ENCODE data around the gene SCUBE1. TPM values are rescaled to one million over a fixed set of nuclear protein-coding genes. Genes with fewer than 3 reads are reported as not detected.

The SCUBE1 gene
- polyA plus RNA-seq, 1 of the 3 experiments (the other 2 are of a cell fraction): 0.56 TPM

DNA sequence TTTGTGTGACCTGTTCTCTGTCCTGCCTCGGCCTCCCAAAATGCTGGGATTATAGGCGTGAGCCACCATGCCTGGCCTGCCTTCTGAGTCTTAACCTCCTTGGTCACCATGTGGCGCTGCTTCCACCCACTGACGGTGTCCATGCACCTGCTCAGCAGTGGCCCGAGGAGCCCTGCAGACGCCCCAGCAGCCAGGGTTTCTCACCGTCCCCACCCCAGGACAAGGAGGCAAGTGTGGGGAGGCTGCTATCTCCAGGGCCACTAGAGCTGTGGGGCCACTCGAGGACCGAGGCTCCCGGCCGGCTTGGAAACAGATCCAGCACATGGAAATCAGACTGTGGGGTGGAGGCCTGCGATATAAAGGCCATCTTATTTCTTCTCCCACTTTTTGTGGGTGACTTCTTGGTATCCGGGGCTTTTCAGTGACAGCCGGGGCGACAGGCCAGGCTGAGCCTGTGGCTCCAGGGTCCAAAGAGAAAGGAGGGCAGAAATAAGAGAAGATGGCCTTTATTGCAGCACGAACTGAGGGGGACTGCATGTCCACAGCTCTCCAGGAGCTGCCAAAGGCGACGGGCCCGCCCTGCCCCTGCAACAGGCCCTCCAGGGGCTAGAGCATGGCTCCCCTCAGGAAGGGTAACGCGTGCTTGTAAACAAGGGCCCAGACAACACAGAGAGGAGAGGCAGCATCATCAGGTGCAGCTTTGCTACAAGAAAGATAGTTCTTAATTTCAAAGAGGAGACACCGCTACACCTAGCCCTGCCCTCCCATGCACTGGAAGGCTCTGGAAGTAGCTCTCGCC is 176.8 kb downstream of the SCUBE1 start:
- Histone ChIP-seq H2AFZ (ENCODE audit: low read depth) (no peak overlapping the region), H4K20me1 (ENCODE audit: insufficient read depth) (no peaks in the 10 kb centered on the region), H3K79me2 (ENCODE audit: insufficient read depth) (no peaks in the 10 kb centered on the region), H3K9me3 (no peaks in the 10 kb centered on the region), H3K36me3 (replicated peaks in 1 of 2; ENCODE audit: control insufficient read depth in 1 of 2, insufficient read depth in 2 of 2, low read length in 1 of 2) (no peaks in the 10 kb centered on the region), H3K9ac (no peak overlapping the region), H3F3A (replicated peaks; ENCODE audit: insufficient read depth) (no peaks in the 10 kb centered on the region), H3K4me1 (ENCODE audit: control insufficient read depth in 1 of 2, insufficient read depth in 2 of 2, low read depth in 1 of 2, low read length in 1 of 2) (no peaks in the 10 kb centered on the region; a peak in 1 of 4 replicates), H3K4me2 (no peak overlapping the region), H3K9me2 (no peaks in the 10 kb centered on the region), H3K27me3 (ENCODE audit: insufficient read depth) (no peaks in the 10 kb centered on the region), H3K27ac (ENCODE audit: low read depth in 2 of 2, low read length in 1 of 2) (no peak overlapping the region), H3K4me3 (ENCODE audit: low read depth in 2 of 2, low read length in 1 of 2) (no peak overlapping the region)
- TF ChIP-seq, protein P1, sequence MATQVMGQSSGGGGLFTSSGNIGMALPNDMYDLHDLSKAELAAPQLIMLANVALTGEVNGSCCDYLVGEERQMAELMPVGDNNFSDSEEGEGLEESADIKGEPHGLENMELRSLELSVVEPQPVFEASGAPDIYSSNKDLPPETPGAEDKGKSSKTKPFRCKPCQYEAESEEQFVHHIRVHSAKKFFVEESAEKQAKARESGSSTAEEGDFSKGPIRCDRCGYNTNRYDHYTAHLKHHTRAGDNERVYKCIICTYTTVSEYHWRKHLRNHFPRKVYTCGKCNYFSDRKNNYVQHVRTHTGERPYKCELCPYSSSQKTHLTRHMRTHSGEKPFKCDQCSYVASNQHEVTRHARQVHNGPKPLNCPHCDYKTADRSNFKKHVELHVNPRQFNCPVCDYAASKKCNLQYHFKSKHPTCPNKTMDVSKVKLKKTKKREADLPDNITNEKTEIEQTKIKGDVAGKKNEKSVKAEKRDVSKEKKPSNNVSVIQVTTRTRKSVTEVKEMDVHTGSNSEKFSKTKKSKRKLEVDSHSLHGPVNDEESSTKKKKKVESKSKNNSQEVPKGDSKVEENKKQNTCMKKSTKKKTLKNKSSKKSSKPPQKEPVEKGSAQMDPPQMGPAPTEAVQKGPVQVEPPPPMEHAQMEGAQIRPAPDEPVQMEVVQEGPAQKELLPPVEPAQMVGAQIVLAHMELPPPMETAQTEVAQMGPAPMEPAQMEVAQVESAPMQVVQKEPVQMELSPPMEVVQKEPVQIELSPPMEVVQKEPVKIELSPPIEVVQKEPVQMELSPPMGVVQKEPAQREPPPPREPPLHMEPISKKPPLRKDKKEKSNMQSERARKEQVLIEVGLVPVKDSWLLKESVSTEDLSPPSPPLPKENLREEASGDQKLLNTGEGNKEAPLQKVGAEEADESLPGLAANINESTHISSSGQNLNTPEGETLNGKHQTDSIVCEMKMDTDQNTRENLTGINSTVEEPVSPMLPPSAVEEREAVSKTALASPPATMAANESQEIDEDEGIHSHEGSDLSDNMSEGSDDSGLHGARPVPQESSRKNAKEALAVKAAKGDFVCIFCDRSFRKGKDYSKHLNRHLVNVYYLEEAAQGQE (IDR thresholded peaks at IDR 0.05; ENCODE audit: low read depth, low read length): no peak
- TF ChIP-seq TAF1 (IDR thresholded peaks at IDR 0.05; ENCODE audit: borderline replicate concordance, low read depth, low read length): no peak
- TF ChIP-seq, protein P2, sequence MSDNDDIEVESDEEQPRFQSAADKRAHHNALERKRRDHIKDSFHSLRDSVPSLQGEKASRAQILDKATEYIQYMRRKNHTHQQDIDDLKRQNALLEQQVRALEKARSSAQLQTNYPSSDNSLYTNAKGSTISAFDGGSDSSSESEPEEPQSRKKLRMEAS (IDR thresholded peaks at IDR 0.05; ENCODE audit: low read depth): no peak
- TF ChIP-seq SIN3A (IDR thresholded peaks at IDR 0.05; ENCODE audit: borderline replicate concordance, low read depth, low read length): no peak
- TF ChIP-seq JUND (IDR thresholded peaks at IDR 0.05): no peak
- TF ChIP-seq NRF1 (IDR thresholded peaks at IDR 0.05; ENCODE audit: low read depth, low read length): no peak
- no peak for TF ChIP-seq YY1 (IDR thresholded peaks at IDR 0.05; ENCODE audit: low read depth)
- no peak for TF ChIP-seq RFX5 (IDR thresholded peaks at IDR 0.05; ENCODE audit: low read length)
- no peak for TF ChIP-seq TCF12 (IDR thresholded peaks at IDR 0.05)
- no peak for TF ChIP-seq MXI1 (IDR thresholded peaks at IDR 0.05; ENCODE audit: low read depth, low read length)
- TF ChIP-seq GATA2 (CRISPR knock-in tag; IDR thresholded peaks at IDR 0.05): no peak
- TF ChIP-seq EZH2phosphoT487 (IDR thresholded peaks at IDR 0.05; ENCODE audit: borderline replicate concordance, low read depth): no peak
- WGBS (ENCODE audit: low lambda C conversion rate): 78% methylated on average over 11 of the region's 23 CpGs
- ChIA-PET CTCF (no interaction called here), POLR2A (interaction anchor here (1.7 kb wide), 1 partner anchor 14 kb away, joined by 3 read pairs; no protein-coding TSS in a partner anchor)
- no peak for DNase-seq

DNA sequence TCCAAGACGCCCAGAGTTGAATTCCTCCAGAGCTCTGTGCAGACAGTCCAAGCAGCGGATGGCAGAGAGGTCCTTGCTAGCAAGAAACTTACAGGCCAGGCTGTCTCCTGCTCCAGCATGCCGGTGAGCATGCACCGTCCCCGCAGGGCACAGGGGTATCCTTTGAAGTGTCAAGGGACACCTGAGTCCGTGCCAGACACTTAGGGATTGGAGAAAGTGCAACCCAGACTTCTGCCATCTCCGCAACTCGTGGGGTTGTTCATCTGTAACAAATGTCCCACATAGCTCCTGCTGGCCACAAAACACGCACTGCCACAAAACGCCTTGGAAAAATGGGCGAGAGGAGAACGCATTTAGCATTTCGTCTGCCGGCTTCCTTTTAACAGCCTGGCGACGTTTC is 178.5 kb downstream of the SCUBE1 start:
- Histone ChIP-seq H3K27ac (ENCODE audit: low read depth in 2 of 2, low read length in 1 of 2) (no peak overlapping the region), H3K79me2 (ENCODE audit: insufficient read depth) (no peaks in the 10 kb centered on the region), H2AFZ (ENCODE audit: low read depth) (no peak overlapping the region), H3K9me2 (no peaks in the 10 kb centered on the region), H3F3A (replicated peaks; ENCODE audit: insufficient read depth) (no peaks in the 10 kb centered on the region), H4K20me1 (ENCODE audit: insufficient read depth) (no peaks in the 10 kb centered on the region), H3K36me3 (replicated peaks in 1 of 2; ENCODE audit: control insufficient read depth in 1 of 2, insufficient read depth in 2 of 2, low read length in 1 of 2) (no peaks in the 10 kb centered on the region), H3K27me3 (ENCODE audit: insufficient read depth) (no peaks in the 10 kb centered on the region), H3K4me1 (ENCODE audit: control insufficient read depth in 1 of 2, insufficient read depth in 2 of 2, low read depth in 1 of 2, low read length in 1 of 2) (no peaks in the 10 kb centered on the region; a peak in 1 of 4 replicates), H3K4me2 (no peak overlapping the region), H3K9ac (no peak overlapping the region), H3K4me3 (ENCODE audit: low read depth in 2 of 2, low read length in 1 of 2) (no peak overlapping the region), H3K9me3 (no peaks in the 10 kb centered on the region)
- no peak for DNase-seq
- POLR2A ChIA-PET: no interaction called here
- WGBS (ENCODE audit: low lambda C conversion rate): 96% methylated on average over 10 of the region's 16 CpGs
- CTCF ChIA-PET: no interaction called here
- TF ChIP-seq, protein P3, sequence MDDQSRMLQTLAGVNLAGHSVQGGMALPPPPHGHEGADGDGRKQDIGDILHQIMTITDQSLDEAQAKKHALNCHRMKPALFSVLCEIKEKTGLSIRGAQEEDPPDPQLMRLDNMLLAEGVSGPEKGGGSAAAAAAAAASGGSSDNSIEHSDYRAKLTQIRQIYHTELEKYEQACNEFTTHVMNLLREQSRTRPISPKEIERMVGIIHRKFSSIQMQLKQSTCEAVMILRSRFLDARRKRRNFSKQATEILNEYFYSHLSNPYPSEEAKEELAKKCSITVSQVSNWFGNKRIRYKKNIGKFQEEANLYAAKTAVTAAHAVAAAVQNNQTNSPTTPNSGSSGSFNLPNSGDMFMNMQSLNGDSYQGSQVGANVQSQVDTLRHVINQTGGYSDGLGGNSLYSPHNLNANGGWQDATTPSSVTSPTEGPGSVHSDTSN (IDR thresholded peaks at IDR 0.05): no peak
- no peak for TF ChIP-seq RFX5 (IDR thresholded peaks at IDR 0.05; ENCODE audit: low read length)
- TF ChIP-seq, protein P4, sequence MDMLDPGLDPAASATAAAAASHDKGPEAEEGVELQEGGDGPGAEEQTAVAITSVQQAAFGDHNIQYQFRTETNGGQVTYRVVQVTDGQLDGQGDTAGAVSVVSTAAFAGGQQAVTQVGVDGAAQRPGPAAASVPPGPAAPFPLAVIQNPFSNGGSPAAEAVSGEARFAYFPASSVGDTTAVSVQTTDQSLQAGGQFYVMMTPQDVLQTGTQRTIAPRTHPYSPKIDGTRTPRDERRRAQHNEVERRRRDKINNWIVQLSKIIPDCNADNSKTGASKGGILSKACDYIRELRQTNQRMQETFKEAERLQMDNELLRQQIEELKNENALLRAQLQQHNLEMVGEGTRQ (IDR thresholded peaks at IDR 0.05; ENCODE audit: borderline replicate concordance, low read depth, low read length): no peak
- TF ChIP-seq EZH2phosphoT487 (IDR thresholded peaks at IDR 0.05; ENCODE audit: borderline replicate concordance, low read depth): no peak
- TF ChIP-seq, protein P1 (IDR thresholded peaks at IDR 0.05; ENCODE audit: low read depth, low read length): no peak
- no peak for TF ChIP-seq RCOR1 (IDR thresholded peaks at IDR 0.05; ENCODE audit: low read length)
- TF ChIP-seq RAD21 (IDR thresholded peaks at IDR 0.05; ENCODE audit: low read length): no peak

Data from SK-N-SH (cell line).